Activated naive CD4-positive, alpha-beta T cell treated with anti-CD3 and anti-CD28 coated beads, Interleukin-2, amount 10 ng/mL, durations not matched to agents 7 days and 5 days (primary cell): Measurements from ENCODE around the gene NOS1AP.
"Not testable (repeated sequence)": the region's sequence is repeated elsewhere in the genome, so short reads cannot be mapped to it uniquely, and the experiment has no call there.

Source experiments
- CTCF ChIA-PET: fragments of 350-600 bp; sonication (Branson Sonifier 250); formaldehyde crosslinking; loops from one replicate; lab custom pipeline; 2021; ENCODE audit warnings: antibody characterized with exemption; lab: Charles Lee
- DNase-seq: peaks from one replicate; pipeline ENCODE4 v3.0.0-alpha.2; 2020
- H3K27ac Mint-ChIP-seq: one replicate; pipeline ENCODE4 v1.8.0; 2021; ENCODE audit warnings: mild to moderate bottlenecking, moderate library complexity, mixed read lengths
- H3K27me3 Mint-ChIP-seq: one replicate; pipeline ENCODE4 v1.8.0; 2021; ENCODE audit warnings: mild to moderate bottlenecking, mixed read lengths
- H3K36me3 Mint-ChIP-seq: one replicate; pipeline ENCODE4 v1.8.0; 2021; ENCODE audit warnings: mixed read lengths
- H3K4me1 Mint-ChIP-seq: one replicate; pipeline ENCODE4 v1.8.0; 2021; ENCODE audit warnings: mixed read lengths
- H3K4me3 Mint-ChIP-seq: one replicate; pipeline ENCODE4 v1.8.0; 2021; ENCODE audit warnings: mild to moderate bottlenecking, moderate library complexity, mixed read lengths
- H3K9me3 Mint-ChIP-seq: one replicate; pipeline ENCODE4 v1.8.0; 2021; ENCODE audit warnings: mixed read lengths

Gene NOS1AP

GRCh38 chr1:162336621-162337285 lies 267.3 kb downstream of the NOS1AP start:
- no peaks in the 10 kb centered on the region for H3K4me1 Mint-ChIP-seq
- no peaks in the 10 kb centered on the region for H3K9me3 Mint-ChIP-seq
- CTCF ChIA-PET: no interaction called here
- no peak overlapping the region for H3K27ac Mint-ChIP-seq
- H3K4me3 Mint-ChIP-seq: no peak overlapping the region
- DNase-seq: no peak
- no peaks in the 10 kb centered on the region for H3K36me3 Mint-ChIP-seq
- peaks cover 2% of the 10 kb centered on the region for H3K27me3 Mint-ChIP-seq

GRCh38 chr1:162342452-162342983 lies 273.0 kb downstream of the NOS1AP start:
- Mint-ChIP-seq H3K9me3 (no peaks in the 10 kb centered on the region), H3K36me3 (no peaks in the 10 kb centered on the region), H3K4me3 (no peak overlapping the region), H3K4me1 (no peaks in the 10 kb centered on the region), H3K27ac (no peak overlapping the region), H3K27me3 (peaks cover 4% of the 10 kb centered on the region)
- CTCF ChIA-PET: no interaction called here
- DNase-seq: no peak

- peaks cover 4% of the 10 kb centered on the region for H3K27me3 Mint-ChIP-seq
- H3K27ac Mint-ChIP-seq: no peak overlapping the region
- no peak overlapping the region for H3K4me3 Mint-ChIP-seq
- CTCF ChIA-PET: no interaction called here
- no peaks in the 10 kb centered on the region for H3K9me3 Mint-ChIP-seq
- no peaks in the 10 kb centered on the region for H3K36me3 Mint-ChIP-seq
- no peak for DNase-seq
- no peaks in the 10 kb centered on the region for H3K4me1 Mint-ChIP-seq
Observed at GRCh38 chr1:162343470-162343869, 274.0 kb downstream of the NOS1AP start.

DNA sequence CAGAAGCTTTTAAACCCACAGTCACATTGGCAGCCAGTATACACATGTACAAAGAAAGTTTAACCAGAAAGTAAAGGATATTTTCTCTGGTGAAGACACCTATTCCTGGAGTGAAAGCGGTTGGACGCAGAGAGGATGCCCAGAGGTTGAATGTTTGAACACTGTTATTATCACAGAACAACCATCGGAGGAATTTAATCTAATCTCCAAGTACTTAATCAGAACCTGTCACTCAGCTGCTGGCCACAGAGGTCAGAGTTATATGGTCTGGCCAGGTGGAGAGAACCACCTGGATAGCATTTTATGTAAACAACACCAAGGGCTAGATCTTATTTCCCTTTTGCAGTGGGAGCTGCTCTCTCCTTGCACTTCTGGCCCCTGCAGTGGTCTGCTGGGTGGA lies 277.8 kb downstream of the NOS1AP start:
- peaks cover 10% of the 10 kb centered on the region for H3K27me3 Mint-ChIP-seq
- H3K9me3 Mint-ChIP-seq: no peaks in the 10 kb centered on the region
- no peaks in the 10 kb centered on the region for H3K4me1 Mint-ChIP-seq
- CTCF ChIA-PET: interaction anchor here (1.1 kb wide), 1 partner anchor 9 kb away, joined by 5 read pairs; no protein-coding TSS in a partner anchor
- H3K36me3 Mint-ChIP-seq: no peaks in the 10 kb centered on the region
- no peak for DNase-seq
- H3K4me3 Mint-ChIP-seq: no peak overlapping the region
- H3K27ac Mint-ChIP-seq: no peak overlapping the region

- Mint-ChIP-seq H3K9me3 (no peaks in the 10 kb centered on the region), H3K27ac (no peak overlapping the region), H3K27me3 (peaks cover 6% of the 10 kb centered on the region), H3K36me3 (no peaks in the 10 kb centered on the region), H3K4me3 (no peak overlapping the region), H3K4me1 (no peaks in the 10 kb centered on the region)
- no peak for DNase-seq
- CTCF ChIA-PET: no interaction called here
Observed at GRCh38 chr1:162349635-162350330, 280.3 kb downstream of the NOS1AP start.

DNA sequence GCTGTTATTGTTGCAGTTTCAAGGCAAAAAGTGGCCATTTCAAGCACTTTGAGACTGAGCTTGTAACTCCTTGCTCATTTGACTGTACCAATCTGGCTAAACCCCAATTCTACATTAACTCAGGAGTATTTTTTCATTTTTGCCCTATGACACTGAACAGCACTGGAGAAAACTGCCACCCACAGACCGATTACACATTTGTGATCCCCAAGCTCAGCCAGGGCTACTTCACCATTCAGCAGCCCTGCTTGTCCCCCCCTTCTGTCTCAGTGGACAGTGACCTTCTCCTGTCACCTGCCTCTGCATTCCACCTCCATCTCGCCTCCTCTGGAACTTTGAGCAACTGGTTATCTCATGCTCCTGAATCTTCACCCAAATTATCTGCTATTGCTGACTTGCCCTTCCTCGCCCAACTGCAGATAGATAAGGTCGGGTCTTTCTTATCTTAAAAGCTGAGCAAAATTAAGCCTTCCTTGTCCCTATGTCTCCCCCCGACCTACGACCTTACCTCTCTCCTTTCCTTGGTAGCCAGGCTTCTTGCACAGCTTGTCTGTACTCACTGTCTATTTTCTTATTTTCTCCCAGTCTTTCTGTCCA lies 281.9 kb downstream of the NOS1AP start:
- no peaks in the 10 kb centered on the region for H3K36me3 Mint-ChIP-seq
- no peaks in the 10 kb centered on the region for H3K4me1 Mint-ChIP-seq
- CTCF ChIA-PET: no interaction called here
- no peak overlapping the region for H3K27ac Mint-ChIP-seq
- no peak overlapping the region for H3K4me3 Mint-ChIP-seq
- H3K9me3 Mint-ChIP-seq: no peaks in the 10 kb centered on the region
- H3K27me3 Mint-ChIP-seq: peaks cover 11% of the 10 kb centered on the region
- no peak for DNase-seq

DNA sequence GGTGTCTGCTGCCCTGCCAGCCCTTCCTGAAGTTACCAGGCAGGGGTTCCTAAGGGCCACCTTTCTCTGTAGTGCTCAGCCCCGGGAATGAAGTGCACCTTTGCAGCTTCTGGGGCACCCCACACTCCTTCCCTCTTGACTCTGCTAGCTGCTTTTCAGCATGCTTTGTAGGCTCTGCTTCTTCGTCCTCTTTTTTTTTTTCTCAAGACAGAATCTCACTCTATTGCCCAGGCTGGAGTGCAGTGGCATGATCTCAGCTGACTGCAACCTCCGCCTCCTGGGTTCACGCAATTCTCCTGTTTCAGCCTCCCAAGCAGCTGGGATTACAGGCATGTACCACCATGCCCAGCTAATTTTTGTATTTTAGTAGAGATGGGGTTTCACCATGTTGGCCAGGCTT lies 282.4 kb downstream of the NOS1AP start:
- H3K27ac Mint-ChIP-seq, CTCF ChIA-PET, H3K4me3 Mint-ChIP-seq, H3K9me3 Mint-ChIP-seq, DNase-seq, H3K4me1 Mint-ChIP-seq, H3K36me3 Mint-ChIP-seq: not testable (repeated sequence)
- H3K27me3 Mint-ChIP-seq: peaks cover 13% of the 10 kb centered on the region

DNA sequence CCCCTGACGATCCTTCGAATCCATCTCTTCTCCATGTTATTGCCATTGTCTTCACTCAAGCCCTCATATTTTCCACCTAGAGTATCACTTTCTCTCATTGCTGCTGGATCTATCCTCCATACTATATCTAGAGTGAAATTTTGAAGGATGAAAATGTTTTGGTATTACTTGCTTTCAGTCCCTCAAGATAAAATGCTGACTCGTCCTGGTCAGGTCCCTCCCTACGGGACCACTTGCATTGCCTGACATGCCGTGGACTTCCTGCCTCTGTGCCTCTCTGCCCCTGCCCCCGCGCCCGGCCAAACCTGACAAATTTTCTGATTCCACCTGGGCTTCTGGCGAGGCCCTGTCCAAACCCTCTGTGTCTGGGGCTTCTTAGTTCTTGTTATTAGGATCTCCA lies 283.6 kb downstream of the NOS1AP start:
- H3K27ac Mint-ChIP-seq: no peak overlapping the region
- peaks cover 15% of the 10 kb centered on the region for H3K27me3 Mint-ChIP-seq
- no peaks in the 10 kb centered on the region for H3K4me1 Mint-ChIP-seq
- no peaks in the 10 kb centered on the region for H3K9me3 Mint-ChIP-seq
- no peaks in the 10 kb centered on the region for H3K36me3 Mint-ChIP-seq
- no peak for DNase-seq
- CTCF ChIA-PET: no interaction called here
- no peak overlapping the region for H3K4me3 Mint-ChIP-seq

GRCh38 chr1:162353702-162354101 lies 284.2 kb downstream of the NOS1AP start:
- Mint-ChIP-seq H3K9me3 (no peaks in the 10 kb centered on the region), H3K27ac (no peak overlapping the region), H3K27me3 (peaks cover 15% of the 10 kb centered on the region), H3K4me1 (no peaks in the 10 kb centered on the region), H3K36me3 (no peaks in the 10 kb centered on the region), H3K4me3 (no peak overlapping the region)
- DNase-seq: no peak
- CTCF ChIA-PET: interaction anchor here (0.7 kb wide), 1 partner anchor 512 kb away, joined by 3 read pairs; no protein-coding TSS in a partner anchor

- no peak overlapping the region for H3K4me3 Mint-ChIP-seq
- CTCF ChIA-PET: interaction anchor here (0.8 to 2.4 kb wide), 5 partner anchors 10 to 291 kb away, joined by 3 to 5 read pairs (median 3); partner anchors contain the start of gene C1orf226
- peaks cover 9% of the 10 kb centered on the region for H3K27me3 Mint-ChIP-seq
- no peaks in the 10 kb centered on the region for H3K4me1 Mint-ChIP-seq
- no peaks in the 10 kb centered on the region for H3K9me3 Mint-ChIP-seq
- DNase-seq: no peak
- H3K36me3 Mint-ChIP-seq: no peaks in the 10 kb centered on the region
- no peak overlapping the region for H3K27ac Mint-ChIP-seq
Observed at GRCh38 chr1:162357681-162358266, 288.3 kb downstream of the NOS1AP start.

- no peak overlapping the region for H3K4me3 Mint-ChIP-seq
- H3K4me1 Mint-ChIP-seq: no peaks in the 10 kb centered on the region
- H3K27me3 Mint-ChIP-seq: peaks cover 14% of the 10 kb centered on the region
- DNase-seq: no peak
- CTCF ChIA-PET: no interaction called here
- H3K9me3 Mint-ChIP-seq: no peaks in the 10 kb centered on the region
- H3K27ac Mint-ChIP-seq: no peak overlapping the region
- H3K36me3 Mint-ChIP-seq: no peaks in the 10 kb centered on the region
Observed at GRCh38 chr1:162358928-162359327, 289.4 kb downstream of the NOS1AP start.

GRCh38 chr1:162359523-162360236 lies 290.2 kb downstream of the NOS1AP start:
- Mint-ChIP-seq H3K27me3 (peaks cover 18% of the 10 kb centered on the region), H3K4me3 (no peak overlapping the region), H3K36me3 (no peaks in the 10 kb centered on the region), H3K27ac (no peak overlapping the region), H3K9me3 (no peaks in the 10 kb centered on the region), H3K4me1 (no peaks in the 10 kb centered on the region)
- no peak for DNase-seq
- CTCF ChIA-PET: no interaction called here

DNA sequence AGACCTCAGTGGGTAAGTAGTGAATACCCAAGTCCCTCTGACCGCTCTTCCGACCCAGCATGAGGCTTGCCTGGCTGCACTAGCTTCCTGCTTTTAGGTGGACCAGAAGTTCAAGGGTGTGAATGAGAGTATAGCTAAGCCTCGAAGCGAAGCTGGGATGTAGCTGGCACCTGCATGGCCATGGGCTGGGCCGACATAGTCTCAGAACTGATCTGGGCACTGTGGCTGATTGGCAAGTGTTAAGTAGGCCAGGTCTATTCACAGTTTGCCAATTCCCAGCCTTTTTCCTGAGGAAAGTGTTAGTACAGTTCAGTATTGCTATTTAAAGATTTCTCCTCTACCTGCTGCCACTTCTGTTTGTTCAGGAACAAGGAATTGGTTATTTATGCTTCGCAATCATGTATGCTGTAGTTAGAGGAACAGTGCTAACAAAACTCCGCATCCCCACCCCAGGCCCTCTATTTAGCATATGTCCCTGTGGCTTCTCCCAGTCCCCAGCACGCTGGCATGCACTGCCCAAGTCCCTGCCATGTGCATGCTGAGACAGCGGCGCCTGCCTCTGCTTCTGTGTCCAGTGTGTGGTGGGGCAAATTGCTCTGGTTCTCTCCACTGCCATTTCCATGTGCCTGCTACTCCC lies 290.9 kb downstream of the NOS1AP start:
- Mint-ChIP-seq H3K27ac (no peak overlapping the region), H3K36me3 (no peaks in the 10 kb centered on the region), H3K27me3 (peaks cover 18% of the 10 kb centered on the region), H3K4me3 (no peak overlapping the region), H3K9me3 (no peaks in the 10 kb centered on the region), H3K4me1 (no peaks in the 10 kb centered on the region)
- DNase-seq: no peak
- CTCF ChIA-PET: no interaction called here
